CD4-positive, alpha-beta memory T cell (primary cell): ENCODE results near the gene ANGEL2. TPM values are rescaled to one million over a fixed set of nuclear protein-coding genes. Genes with fewer than 3 reads are reported as not detected.

ENCODE experiments used
- CTCF ChIA-PET: fragments of 350-600 bp; sonication (Branson Sonifier 250); formaldehyde crosslinking; loops from one replicate; lab custom pipeline; 2021; ENCODE audit warnings: inconsistent platforms; ENCODE audit not compliant: partially characterized antibody; lab: Charles Lee
- POLR2A ChIA-PET: fragments of 350-600 bp; sonication (Branson Sonifier 250); formaldehyde crosslinking; loops from one replicate; lab custom pipeline; 2021; ENCODE audit not compliant: partially characterized antibody; lab: Charles Lee
- DNase-seq, 5 donors: peaks; one replicate each; pipeline versions ENCODE4 v3.0.0 to v3.0.0-alpha.2; 2020 to 2022; ENCODE audit warnings: mixed read lengths in 1 of 5
- H3K27ac ChIP-seq: one replicate; pipeline ENCODE4 v1.7.0; 2013; ENCODE audit warnings: low read depth, low read length
- H3K27me3 ChIP-seq: 2 replicates; pipeline ENCODE4 v1.7.0; 2013; ENCODE audit warnings: mild to moderate bottlenecking, low read length, moderate library complexity; ENCODE audit not compliant: insufficient read depth
- H3K36me3 ChIP-seq: 2 replicates; pipeline ENCODE4 v1.7.0; 2013; ENCODE audit warnings: mild to moderate bottlenecking, low read length, moderate library complexity; ENCODE audit not compliant: insufficient read depth
- H3K4me1 ChIP-seq: 2 replicates; pipeline ENCODE4 v1.7.0; 2013; ENCODE audit warnings: mild to moderate bottlenecking, low read length, moderate library complexity; ENCODE audit not compliant: insufficient read depth
- H3K4me3 ChIP-seq, 2 donors: one replicate each; pipeline ENCODE4 v1.7.0; 2013; ENCODE audit warnings: low read length in 2 of 2, mild to moderate bottlenecking in 1 of 2
- H3K9me3 ChIP-seq, 2 donors: one replicate each; pipeline ENCODE4 v1.7.0; 2013; ENCODE audit warnings: low read length in 2 of 2, control low read depth in 1 of 2; ENCODE audit not compliant: control insufficient read depth in 1 of 2
- H3K27ac Mint-ChIP-seq, 7 donors: one replicate each; pipeline ENCODE4 v1.8.0; 2020 to 2021; ENCODE audit warnings: mixed read lengths in 7 of 7, mild to moderate bottlenecking in 6 of 7, inconsistent platforms in 3 of 7, moderate library complexity in 3 of 7
- H3K27me3 Mint-ChIP-seq, 2 donors: one replicate each; pipeline ENCODE4 v1.8.0; 2020 to 2021; ENCODE audit warnings: mixed read lengths in 2 of 2
- H3K36me3 Mint-ChIP-seq, 2 donors: one replicate each; pipeline ENCODE4 v1.8.0; 2020 to 2021; ENCODE audit warnings: mixed read lengths in 2 of 2, inconsistent platforms in 1 of 2, mild to moderate bottlenecking in 1 of 2
- H3K4me1 Mint-ChIP-seq, 4 donors: one replicate each; pipeline ENCODE4 v1.8.0; 2020 to 2021; ENCODE audit warnings: mixed read lengths in 4 of 4, mild to moderate bottlenecking in 1 of 4
- H3K4me3 Mint-ChIP-seq, 8 donors: one replicate each; pipeline ENCODE4 v1.8.0; 2020 to 2021; ENCODE audit warnings: mixed read lengths in 8 of 8, mild to moderate bottlenecking in 7 of 8, moderate library complexity in 6 of 8, inconsistent platforms in 3 of 8
- H3K9me3 Mint-ChIP-seq, 8 donors: one replicate each; pipeline ENCODE4 v1.8.0; 2020 to 2021; ENCODE audit warnings: mixed read lengths in 8 of 8, mild to moderate bottlenecking in 5 of 8, inconsistent platforms in 3 of 8, moderate library complexity in 1 of 8
- intact Hi-C: fragments of 100-400 bp; cut with micrococcal nuclease; formaldehyde crosslinking; loops from one replicate; pipeline ENCODE4 v1.15.1; 2023
- polyA plus RNA-seq, 2 donors: library from polyadenylated mRNA; unstranded; fragments of 300-500 nt; fragmentation: Illumina TruSeq; gene quantifications; one replicate each; pipeline ENCODE4 v1.2.3, GENCODE V29; 2021
- total RNA-seq, 2 experiments: library from RNA; stranded (reverse); gene quantifications; one replicate each; pipeline ENCODE4 v1.2.3, GENCODE V29; 2021

ANGEL2 gene
- 10 to 100 TPM; 79.8 to 81.4 TPM for total RNA-seq
- polyA plus RNA-seq = 10 to 100 TPM; 22.3 to 26.4 TPM

- H3K4me1 Mint-ChIP-seq = peaks cover 27 to 44% (median 34%) of the 10 kb centered on the region in 4 donors
- Histone ChIP-seq H3K36me3 (no peaks in the 10 kb centered on the region), H3K4me1 (peaks cover 40% of the 10 kb centered on the region), H3K9me3 (no peaks in the 10 kb centered on the region), H3K4me3 (peak within 1 kb of the TSS; percentile 55 to 79), H3K27me3 (no peaks in the 10 kb centered on the region), H3K27ac (peak within 1 kb of the TSS; percentile 85)
- CTCF ChIA-PET = interaction anchor here (0.9 kb wide), 1 partner anchor 35 kb away, joined by 3 read pairs; no protein-coding TSS in a partner anchor
- peak within 1 kb of the TSS; percentile 96 to 100 (median 100) for H3K4me3 Mint-ChIP-seq
- peaks cover 5 to 30% of the 10 kb centered on the region in 2 donors for H3K36me3 Mint-ChIP-seq
- H3K9me3 Mint-ChIP-seq = peaks cover 0 to 2% (median 0%) of the 10 kb centered on the region in 8 donors
- intact Hi-C loops = loop anchor here (1.0 to 10.0 kb wide), 6 partner anchors 36 to 1269 kb away; partner anchors contain the start of genes DTL, FLVCR1, INTS7 and NSL1
- POLR2A ChIA-PET = interaction anchor here (1.0 to 2.6 kb wide), 4 partner anchors 35 to 224 kb away, joined by 3 to 16 read pairs (median 4); partner anchors contain the start of genes FLVCR1, NSL1, RPS6KC1 and TATDN3
- peak within 1 kb of the TSS; percentile 98 to 100 (median 100) for H3K27ac Mint-ChIP-seq
- H3K27me3 Mint-ChIP-seq = no peaks in the 10 kb centered on the region
- DNase-seq = peak; percentile 92 to 98 (median 96)
These were observed at the start of gene ANGEL2 for GRCh38 chr1:213015099-213016050. Gene ANGEL2, minus strand, starts transcription at chr1:213015867. Its CDS starts 196 bp downstream, at chr1:213015671.

GRCh38 chr1:213061263-213061662 lies 45.6 kb upstream of the ANGEL2 start:
- Mint-ChIP-seq H3K27me3 (no peaks in the 10 kb centered on the region), H3K4me3 (no peak overlapping the region), H3K36me3 (no peaks in the 10 kb centered on the region), H3K27ac (no peak overlapping the region), H3K9me3 (no peaks in the 10 kb centered on the region), H3K4me1 (peaks cover 4 to 13% (median 8%) of the 10 kb centered on the region in 4 donors)
- H3K4me3 ChIP-seq = no peak overlapping the region
- ChIA-PET CTCF (no interaction called here), POLR2A (no interaction called here)
- H3K27me3 ChIP-seq = no peaks in the 10 kb centered on the region
- no peaks in the 10 kb centered on the region for H3K4me1 ChIP-seq
- intact Hi-C loops = no loop called here
- H3K36me3 ChIP-seq = no peaks in the 10 kb centered on the region
- no peak overlapping the region for H3K27ac ChIP-seq
- no peaks in the 10 kb centered on the region for H3K9me3 ChIP-seq
- no peak for DNase-seq

DNA sequence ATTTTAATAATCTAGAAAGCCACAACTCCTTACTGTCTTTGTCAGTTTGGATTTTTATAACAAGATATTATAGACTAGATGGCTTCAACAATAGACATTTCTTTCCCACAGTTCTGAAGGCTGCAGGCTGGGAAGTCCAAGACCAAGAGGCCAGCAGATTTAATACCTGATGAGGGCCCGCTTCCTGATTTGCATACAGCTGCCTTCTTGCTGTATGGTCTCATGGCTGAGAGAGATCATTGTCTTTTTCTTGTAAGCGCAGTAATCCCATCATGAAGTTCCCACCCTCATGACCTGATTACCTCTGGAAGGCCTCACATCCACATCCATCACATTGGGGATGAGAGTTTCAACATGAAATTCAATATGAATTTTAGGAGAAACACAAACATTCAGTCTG lies 45.2 kb upstream of the ANGEL2 start:
- H3K4me3 ChIP-seq = no peak overlapping the region
- Mint-ChIP-seq H3K4me1 (peaks cover 4 to 13% (median 8%) of the 10 kb centered on the region in 4 donors), H3K27ac (no peak overlapping the region), H3K9me3 (no peaks in the 10 kb centered on the region), H3K27me3 (no peaks in the 10 kb centered on the region), H3K4me3 (no peak overlapping the region), H3K36me3 (no peaks in the 10 kb centered on the region)
- H3K27me3 ChIP-seq = no peaks in the 10 kb centered on the region
- ChIA-PET CTCF (no interaction called here), POLR2A (no interaction called here)
- no peaks in the 10 kb centered on the region for H3K4me1 ChIP-seq
- H3K27ac ChIP-seq = no peak overlapping the region
- intact Hi-C loops = no loop called here
- no peaks in the 10 kb centered on the region for H3K36me3 ChIP-seq
- no peaks in the 10 kb centered on the region for H3K9me3 ChIP-seq
- no peak for DNase-seq

DNA sequence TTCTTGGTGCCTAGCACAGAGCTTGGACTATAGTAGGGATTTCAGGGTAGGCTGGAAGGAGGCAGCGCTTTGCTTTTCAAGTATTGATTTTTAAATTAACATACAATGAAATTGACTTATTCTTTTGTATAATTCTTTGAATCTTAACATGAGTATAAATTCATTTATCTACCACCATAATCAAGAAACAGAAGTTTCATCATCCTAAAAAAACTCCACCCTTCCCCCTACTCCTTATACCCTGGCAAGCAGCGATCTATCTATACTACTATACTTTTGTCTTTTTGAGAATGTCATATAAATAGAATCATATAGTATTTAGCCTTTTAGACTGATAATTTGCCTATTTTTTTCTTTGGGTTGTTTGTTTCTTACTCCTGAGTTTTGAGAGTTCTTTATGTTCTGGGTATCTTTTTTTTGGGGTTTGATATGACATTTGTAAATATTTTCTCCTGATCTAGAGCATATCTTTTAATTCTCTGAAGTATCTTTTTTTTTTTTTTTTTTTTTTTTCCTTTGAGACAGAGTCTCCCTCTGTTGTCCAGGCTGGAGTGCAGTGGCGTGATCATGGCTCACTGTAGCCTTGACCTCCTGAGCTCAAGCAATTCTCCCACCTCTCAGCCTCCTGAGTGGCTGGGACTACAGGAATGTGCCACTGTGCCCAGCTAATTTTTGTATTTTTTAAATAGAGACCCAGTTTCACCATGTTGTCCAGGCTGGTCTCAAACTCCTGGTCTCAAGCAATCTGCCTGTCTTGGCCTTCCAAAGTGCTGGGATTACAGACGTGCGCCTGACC lies 41.8 kb upstream of the ANGEL2 start:
- Mint-ChIP-seq H3K27ac (no peak overlapping the region), H3K27me3 (no peaks in the 10 kb centered on the region), H3K4me1 (peaks cover 10 to 22% (median 17%) of the 10 kb centered on the region in 4 donors), H3K4me3 (no peak overlapping the region), H3K36me3 (peaks cover 0 to 4% of the 10 kb centered on the region in 2 donors), H3K9me3 (no peaks in the 10 kb centered on the region)
- no peak for DNase-seq
- ChIA-PET CTCF (no interaction called here), POLR2A (no interaction called here)
- Histone ChIP-seq H3K4me3 (no peak overlapping the region), H3K27me3 (no peaks in the 10 kb centered on the region), H3K27ac (no peak overlapping the region), H3K4me1 (peaks cover 4% of the 10 kb centered on the region), H3K36me3 (no peaks in the 10 kb centered on the region), H3K9me3 (no peaks in the 10 kb centered on the region)
- intact Hi-C loops = no loop called here

DNA sequence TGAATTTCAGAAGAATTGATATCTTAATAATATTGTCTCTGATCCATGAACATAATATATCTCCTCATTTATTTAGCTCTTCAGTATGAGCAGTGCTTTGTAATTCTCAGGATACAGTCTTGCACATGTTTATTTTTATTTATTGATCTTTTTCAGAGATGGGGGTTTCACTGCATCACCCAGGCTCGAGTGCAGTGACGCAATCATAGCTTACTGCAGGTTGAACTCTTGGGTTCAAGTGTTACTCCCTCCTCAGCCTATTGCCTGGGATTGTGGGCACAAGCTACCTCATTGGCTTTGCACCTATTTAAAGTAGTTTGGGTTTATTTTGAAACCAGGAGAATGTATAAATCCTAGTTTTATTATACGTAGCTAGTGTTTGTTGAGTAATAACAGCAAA lies 40.1 kb upstream of the ANGEL2 start:
- peaks cover 18 to 33% (median 25%) of the 10 kb centered on the region in 4 donors for H3K4me1 Mint-ChIP-seq
- H3K9me3 Mint-ChIP-seq = peaks cover 0 to under 1% (median 0%) of the 10 kb centered on the region in 8 donors
- intact Hi-C loops = no loop called here
- no peak overlapping the region for H3K4me3 Mint-ChIP-seq
- H3K36me3 ChIP-seq = no peaks in the 10 kb centered on the region
- POLR2A ChIA-PET = no interaction called here
- no peaks in the 10 kb centered on the region for H3K27me3 ChIP-seq
- H3K27ac Mint-ChIP-seq = no peak overlapping the region
- no peak for DNase-seq
- no peak overlapping the region for H3K4me3 ChIP-seq
- peaks cover 4 to 6% of the 10 kb centered on the region in 2 donors for H3K36me3 Mint-ChIP-seq
- CTCF ChIA-PET = interaction anchor here (0.9 kb wide), 1 partner anchor 29 kb away, joined by 3 read pairs; no protein-coding TSS in a partner anchor
- no peaks in the 10 kb centered on the region for H3K27me3 Mint-ChIP-seq
- peaks cover 13% of the 10 kb centered on the region for H3K4me1 ChIP-seq
- no peaks in the 10 kb centered on the region for H3K9me3 ChIP-seq
- H3K27ac ChIP-seq = no peak overlapping the region

- H3K4me3 Mint-ChIP-seq = no peak overlapping the region
- no peak overlapping the region for H3K27ac ChIP-seq
- H3K36me3 ChIP-seq = no peaks in the 10 kb centered on the region
- no peak for DNase-seq
- H3K27me3 Mint-ChIP-seq = peaks cover 0 to 2% of the 10 kb centered on the region in 2 donors
- intact Hi-C loops = no loop called here
- H3K36me3 Mint-ChIP-seq = peaks cover 4 to 12% of the 10 kb centered on the region in 2 donors
- peaks cover 26 to 41% (median 33%) of the 10 kb centered on the region in 4 donors for H3K4me1 Mint-ChIP-seq
- ChIA-PET CTCF (interaction anchor here (0.9 kb wide), 1 partner anchor 28 kb away, joined by 3 read pairs; no protein-coding TSS in a partner anchor), POLR2A (no interaction called here)
- no peaks in the 10 kb centered on the region for H3K9me3 ChIP-seq
- no peaks in the 10 kb centered on the region for H3K27me3 ChIP-seq
- no peak overlapping the region for H3K4me3 ChIP-seq
- H3K9me3 Mint-ChIP-seq = peaks cover 0 to 3% (median 0%) of the 10 kb centered on the region in 8 donors
- peaks cover 18% of the 10 kb centered on the region for H3K4me1 ChIP-seq
- H3K27ac Mint-ChIP-seq = peak overlapping the region in 1 of 7 donors; percentile 35
These were observed 39.3 kb upstream of the ANGEL2 start for GRCh38 chr1:213054733-213055591.
